Amygdala (tissue), 56 donors: ENCODE measurements around the gene NHS.

Experiments used
- DNase-seq, 56 donors: peaks; one replicate each; lab custom pipeline; 2025; lab: John Stamatoyannopoulos, UW

NHS gene

GRCh38 chrX:17706676-17707075 lies 331.7 kb downstream of the NHS start:
- DNase-seq = no peak

DNA sequence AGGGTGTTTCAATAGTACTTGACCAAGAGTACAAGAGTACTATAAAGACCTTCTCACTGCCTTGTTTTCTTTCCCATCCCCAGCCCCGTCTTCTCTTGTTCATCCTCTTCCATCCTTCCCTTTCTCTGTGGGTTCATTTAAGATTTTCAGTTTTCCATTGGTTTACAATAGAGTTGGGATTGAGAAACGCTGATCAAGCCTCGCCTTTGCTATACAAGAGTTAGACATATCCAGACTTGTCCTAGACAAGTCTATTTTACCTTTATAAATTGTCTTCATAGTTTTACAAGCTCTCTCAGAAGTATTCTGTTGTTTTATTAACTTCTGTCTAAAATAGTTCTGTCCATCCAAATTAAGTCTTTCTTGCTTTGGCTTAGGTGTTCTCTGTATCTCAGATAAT lies 332.7 kb downstream of the NHS start:
- no peak for DNase-seq

- DNase-seq = peak in 15 of 56 donors; percentile 0 to 31 (median 5)
Measured at GRCh38 chrX:17710871-17711301, 335.9 kb downstream of the NHS start.

GRCh38 chrX:17713288-17713687 lies 338.3 kb downstream of the NHS start:
- DNase-seq = no peak

DNA sequence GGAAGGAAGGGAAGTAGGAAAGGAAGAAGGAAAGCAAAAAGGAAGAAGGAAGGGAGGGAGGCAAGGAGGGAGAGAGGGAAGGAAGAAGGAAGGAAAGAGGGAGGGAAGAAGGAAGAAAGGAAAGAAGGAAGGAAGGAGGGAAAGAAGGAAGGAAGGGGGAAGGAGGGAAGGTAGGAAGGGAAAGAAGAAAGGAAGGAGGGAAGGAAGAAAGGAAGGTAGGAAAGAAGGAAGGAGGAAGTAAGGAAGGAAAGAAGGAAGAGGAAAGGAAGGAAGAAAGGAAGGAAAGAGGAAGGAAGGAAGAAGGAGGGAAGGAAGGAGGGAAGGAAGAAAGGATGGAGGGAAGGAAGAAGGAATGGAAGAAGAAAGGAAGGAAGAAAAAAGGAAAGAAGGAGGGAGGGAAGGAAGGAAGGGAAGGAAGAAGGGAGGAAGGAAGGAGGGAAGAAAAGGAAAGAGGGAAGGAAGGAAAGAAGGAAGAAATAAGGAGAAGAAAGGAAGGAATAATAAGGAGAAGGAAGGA lies 343.7 kb downstream of the NHS start:
- no peak for DNase-seq

- DNase-seq = no peak
Measured at GRCh38 chrX:17719711-17720110, 344.7 kb downstream of the NHS start.

DNA sequence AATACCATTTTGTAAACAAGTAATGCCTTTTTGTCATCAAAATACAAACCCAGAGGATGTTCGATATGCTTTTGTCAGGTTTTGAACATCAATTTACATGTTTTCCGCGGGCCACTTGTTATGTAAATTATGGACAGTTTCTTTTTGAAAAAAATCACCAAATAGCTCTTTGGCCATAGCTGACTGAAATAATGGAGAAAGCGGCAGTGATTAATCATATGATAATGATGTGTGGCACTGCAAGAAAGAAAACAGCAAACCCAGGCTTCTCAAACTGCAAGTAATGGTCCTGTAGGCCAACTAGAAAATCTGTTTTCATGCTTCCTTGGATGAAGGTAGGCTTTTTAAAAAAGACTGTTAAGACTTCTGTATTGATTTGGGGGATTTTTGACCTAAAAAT lies 346.7 kb downstream of the NHS start:
- no peak for DNase-seq

- DNase-seq = no peak
Measured at GRCh38 chrX:17725181-17725580, 350.2 kb downstream of the NHS start.

GRCh38 chrX:17732138-17732783 lies 357.3 kb downstream of the NHS start:
- DNase-seq = no peak

GRCh38 chrX:17735406-17735805 lies 360.4 kb downstream of the NHS start:
- no peak for DNase-seq

GRCh38 chrX:17736478-17736855 lies 361.5 kb downstream of the NHS start:
- no peak for DNase-seq

GRCh38 chrX:17736856-17737709 lies 362.1 kb downstream of the NHS start, which contains the start of gene SCML1:
Gene SCML1, plus strand, starts transcription at chrX:17737493. Its CDS starts 6,694 bp downstream, at chrX:17744187.
- peak; percentile 43 to 98 (median 93) for DNase-seq

DNA sequence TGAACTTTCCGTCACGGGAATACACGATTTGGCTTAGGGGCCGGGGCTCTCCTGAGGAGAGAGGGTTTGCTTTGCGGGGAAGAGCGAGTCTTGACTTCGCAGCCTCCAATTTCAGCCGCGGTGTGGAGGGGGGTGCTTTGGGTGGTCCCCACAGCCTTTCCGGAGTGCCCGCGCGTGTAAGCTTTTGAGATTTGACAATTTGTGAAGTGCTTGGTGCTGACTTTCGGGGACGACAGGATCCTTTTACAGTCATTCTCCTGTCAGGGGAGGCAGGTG lies 362.6 kb downstream of the NHS start:
- DNase-seq = no peak

GRCh38 chrX:17737986-17738713 lies 363.1 kb downstream of the NHS start:
- peak in 21 of 56 donors; percentile 0 to 38 (median 5) for DNase-seq

DNA sequence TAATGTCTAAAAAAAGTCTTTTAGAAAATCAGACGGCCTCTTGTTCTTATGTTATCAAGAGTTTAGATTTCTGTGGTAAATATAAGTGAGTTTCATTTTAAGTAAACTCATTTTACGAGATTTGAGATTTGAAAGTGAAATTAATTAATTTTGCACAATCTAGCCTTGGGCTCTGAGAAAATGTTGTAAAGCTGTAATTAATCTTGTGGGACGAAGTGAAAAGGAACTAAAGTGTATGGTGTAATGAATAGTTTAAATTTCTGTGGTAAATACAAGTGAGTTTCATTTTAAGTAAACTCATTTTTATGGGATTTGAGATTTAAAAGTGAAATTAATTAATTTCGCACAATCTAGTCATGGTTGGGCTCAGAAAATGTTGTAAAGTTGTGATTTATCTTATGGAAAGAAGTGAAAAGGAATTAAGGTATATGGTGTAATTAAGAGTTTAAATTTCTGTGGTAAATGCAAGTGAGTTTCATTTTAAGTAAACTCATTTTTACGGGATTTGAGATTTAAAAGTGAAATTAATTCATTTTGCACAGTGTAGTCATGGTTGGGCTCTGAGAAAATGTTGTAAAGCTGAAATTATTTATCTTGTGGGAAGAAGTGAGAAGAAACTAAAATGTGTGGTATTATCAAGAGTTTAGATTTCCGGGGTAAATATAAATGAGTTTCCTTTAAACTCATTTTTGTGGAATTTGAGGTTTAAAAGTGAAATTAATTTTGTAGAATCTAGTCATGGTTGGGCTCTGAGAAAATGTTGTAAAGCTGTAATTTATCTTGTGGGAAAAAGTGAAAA lies 363.9 kb downstream of the NHS start:
- DNase-seq = no peak

DNA sequence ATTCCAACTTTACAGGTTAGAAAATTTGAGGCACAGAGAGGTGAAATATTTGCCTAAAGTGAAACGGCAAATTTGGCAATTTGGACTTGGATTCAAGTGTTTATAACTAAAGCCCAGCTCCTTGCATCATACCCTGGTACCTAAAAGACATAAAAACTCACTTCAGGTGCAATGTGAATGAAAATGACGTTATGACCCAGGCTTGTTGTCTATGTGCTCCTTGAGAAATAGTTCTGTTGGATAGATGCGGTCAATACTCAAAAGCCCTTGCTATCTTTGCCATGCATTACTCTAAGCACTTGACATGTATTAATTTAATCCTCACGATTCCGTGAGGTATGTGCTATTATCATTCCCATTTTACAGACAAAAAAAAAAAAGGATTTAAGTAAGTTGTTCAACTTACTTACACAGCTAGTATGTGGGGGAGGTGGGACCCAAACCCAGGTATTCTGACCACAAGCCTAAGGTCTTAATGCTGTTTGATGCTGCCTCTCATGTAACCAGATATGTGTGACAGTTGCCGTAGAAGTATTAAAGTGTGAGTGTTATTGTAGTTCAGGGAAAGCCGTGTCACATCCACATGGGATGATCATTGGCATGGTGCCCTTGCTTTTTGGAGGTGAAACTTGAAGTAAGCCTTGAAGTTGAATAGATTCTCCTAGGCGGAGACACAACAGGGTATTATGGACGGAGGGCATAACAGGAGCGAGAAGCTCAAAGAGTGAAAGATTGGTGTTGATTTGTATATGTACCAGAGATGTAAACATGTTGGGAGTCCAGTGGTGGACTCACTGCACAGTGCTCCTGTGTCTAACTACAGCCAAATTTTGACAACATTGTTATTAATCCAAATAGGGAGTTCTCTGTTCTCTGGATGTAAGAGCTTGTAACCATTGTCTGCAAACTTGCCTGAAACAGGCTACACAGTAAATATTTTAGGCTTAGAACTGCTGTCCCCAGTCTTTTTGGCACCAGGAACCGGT lies 365.4 kb downstream of the NHS start:
- DNase-seq = no peak

DNA sequence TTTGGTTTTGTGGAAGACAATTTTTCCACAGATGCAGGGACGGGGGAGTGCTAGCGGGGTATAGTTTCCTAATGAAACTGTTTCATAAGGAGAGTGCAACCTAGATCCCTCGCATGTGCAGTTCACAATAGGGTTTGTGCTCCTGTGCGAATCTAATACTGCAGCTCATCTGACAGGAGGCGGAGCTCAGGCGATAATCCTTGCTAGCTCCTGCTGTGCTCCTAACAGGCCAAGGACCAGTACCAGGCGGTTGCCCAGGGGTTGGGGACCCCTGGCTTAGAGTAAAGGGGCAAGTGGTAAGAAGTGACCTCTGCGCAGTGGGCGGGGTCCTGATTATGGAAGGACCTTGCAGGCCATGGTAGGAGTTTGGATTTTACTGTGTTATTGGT lies 366.1 kb downstream of the NHS start:
- DNase-seq = no peak

GRCh38 chrX:17743913-17744312 lies 368.9 kb downstream of the NHS start:
- no peak for DNase-seq

DNA sequence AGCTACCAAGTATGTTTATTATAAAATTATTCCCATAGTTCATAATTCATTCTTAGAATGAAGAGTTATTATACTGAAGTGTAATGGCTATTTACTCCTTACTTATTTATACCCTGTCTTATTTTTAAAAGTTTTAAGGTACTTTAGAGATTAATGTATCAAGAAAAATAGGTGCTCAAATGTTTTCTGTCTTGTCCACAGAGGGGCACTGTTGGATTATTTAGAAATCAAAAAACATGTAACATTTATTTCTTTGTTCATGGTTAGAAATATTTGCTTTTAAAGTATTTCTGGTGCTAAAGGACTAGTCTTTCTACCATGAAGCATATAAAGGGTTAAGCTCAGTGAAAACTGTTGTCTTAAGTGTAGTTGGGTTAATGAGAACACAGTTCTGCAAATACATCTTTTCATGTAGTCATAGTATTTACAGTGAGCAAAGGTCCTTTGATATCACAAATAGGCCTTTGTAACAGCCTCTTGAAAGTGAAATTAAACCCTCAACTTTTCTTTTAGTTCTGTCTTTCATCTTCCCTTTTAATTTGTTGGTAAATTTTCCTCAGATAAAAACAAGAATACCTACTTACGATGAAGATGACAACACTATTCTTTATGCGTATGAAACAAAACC lies 370.0 kb downstream of the NHS start:
- no peak for DNase-seq
